H1 (cell line): ENCODE measurements around the gene ERICH2. TPM values are rescaled to one million over a fixed set of nuclear protein-coding genes. Genes with fewer than 3 reads are reported as not detected.

Source experiments
- CTCF ChIA-PET: fragments of 300-600 bp; sonication (Branson Sonifier 250); formaldehyde crosslinking; loops from one replicate; lab custom pipeline; 2021; ENCODE audit not compliant: partially characterized antibody; lab: Charles Lee
- POLR2A ChIA-PET: fragments of 300-600 bp; sonication (Branson Sonifier 250); formaldehyde crosslinking; loops from one replicate; lab custom pipeline; 2021; ENCODE audit warnings: inconsistent platforms; ENCODE audit not compliant: partially characterized antibody; lab: Charles Lee
- DNase-seq, 2 experiments: peaks; one replicate each; pipeline versions ENCODE4 v3.0.0 to v3.0.0-alpha.2; 2010 to 2022; ENCODE audit warnings: low spot score in 2 of 2, low read depth in 1 of 2, mixed read lengths in 1 of 2
- FAIRE-seq: peaks from 2 replicates; lab custom pipeline; 2011; peaks lifted over from hg19 to GRCh38; lab: Jason Lieb, UNC
- H2AFZ ChIP-seq: 2 replicates; pipeline ENCODE4 v1.8.1; 2012; ENCODE audit warnings: low read length, inconsistent platforms
- H2AK5ac ChIP-seq: 2 replicates; pipeline ENCODE4 v1.6.1; 2013; ENCODE audit warnings: low read depth, low read length
- H2BK120ac ChIP-seq: replicated peaks from 2 replicates; pipeline ENCODE3; 2013; ENCODE audit warnings: low read depth, low read length, inconsistent platforms
- H2BK12ac ChIP-seq: 2 replicates; pipeline ENCODE4 v1.6.1; 2013; ENCODE audit warnings: low read depth, low read length
- H2BK15ac ChIP-seq: 2 replicates; pipeline ENCODE4 v1.6.1; 2013; ENCODE audit warnings: low read length
- H2BK20ac ChIP-seq: 2 replicates; pipeline ENCODE4 v1.6.1; 2013; ENCODE audit warnings: low read length
- H2BK5ac ChIP-seq: 2 replicates; pipeline ENCODE4 v1.6.1; 2013; ENCODE audit warnings: low read depth, low read length
- H3K14ac ChIP-seq: 2 replicates; pipeline ENCODE4 v1.6.1; 2013; ENCODE audit warnings: inconsistent platforms; ENCODE audit not compliant: insufficient read length
- H3K18ac ChIP-seq: 2 replicates; pipeline ENCODE4 v1.6.1; 2013; ENCODE audit warnings: low read length; ENCODE audit errors: extremely low read depth
- H3K23ac ChIP-seq: 2 replicates; pipeline ENCODE4 v1.6.1; 2013; ENCODE audit warnings: inconsistent platforms; ENCODE audit not compliant: insufficient read length
- H3K23me2 ChIP-seq: 2 replicates; pipeline ENCODE4 v1.6.1; 2013; ENCODE audit warnings: low read depth, low read length
- H3K27ac ChIP-seq: 2 replicates; pipeline ENCODE4 v1.6.1; 2011; ENCODE audit warnings: low read depth, low read length, inconsistent platforms
- H3K27me3 ChIP-seq, 4 experiments: replicated peaks in 1 of 4; 1 replicate in 1 of 4; 2 replicates in 3 of 4; pipeline versions ENCODE4 v1.6.1 to v1.8.1; 2011 to 2013; ENCODE audit warnings: low read length in 3 of 4, mild to moderate bottlenecking in 3 of 4, inconsistent platforms in 2 of 4, mixed read lengths in 2 of 4, moderate library complexity in 1 of 4; ENCODE audit not compliant: control insufficient read depth in 3 of 4, insufficient read depth in 3 of 4; ENCODE audit errors: extremely low read depth in 1 of 4
- H3K36me3 ChIP-seq, 4 experiments: 2 replicates each; pipeline versions ENCODE4 v1.6.1 to v1.8.1; 2011 to 2013; ENCODE audit warnings: mild to moderate bottlenecking in 4 of 4, low read length in 3 of 4, moderate library complexity in 2 of 4, control low read depth in 1 of 4, inconsistent platforms in 1 of 4; ENCODE audit not compliant: insufficient read depth in 4 of 4, control insufficient read depth in 2 of 4
- H3K4ac ChIP-seq: replicated peaks from 2 replicates; pipeline ENCODE3; 2013; ENCODE audit warnings: low read length, low read depth, mixed read lengths, inconsistent platforms; ENCODE audit not compliant: insufficient read length
- H3K4me1 ChIP-seq, 4 experiments: replicated peaks in 1 of 4; 1 replicate in 1 of 4; 2 replicates in 3 of 4; pipeline versions ENCODE4 v1.6.1 to v1.8.1; 2011 to 2013; ENCODE audit warnings: low read length in 3 of 4, inconsistent platforms in 2 of 4, mixed read lengths in 1 of 4; ENCODE audit not compliant: insufficient read depth in 4 of 4, control insufficient read depth in 3 of 4
- H3K4me2 ChIP-seq, 2 experiments: 2 replicates each; pipeline versions ENCODE4 v1.6.1 to v1.8.1; 2011 to 2013; ENCODE audit warnings: low read depth in 2 of 2, low read length in 2 of 2, control low read depth in 1 of 2, inconsistent platforms in 1 of 2, mild to moderate bottlenecking in 1 of 2; ENCODE audit not compliant: insufficient read depth in 1 of 2
- H3K4me3 ChIP-seq, 4 experiments: fragments of 200-600, 300-600 bp in 1 of 4; sonication (generic), shearing (Covaris generic), sonication (Bioruptor Twin) in 1 of 4; 2 replicates each; pipeline versions ENCODE4 v1.5.1 to v1.8.1; 2011 to 2016; ENCODE audit warnings: low read length in 4 of 4, low read depth in 3 of 4, control low read depth in 2 of 4, inconsistent platforms in 2 of 4, mild to moderate bottlenecking in 2 of 4, mixed read lengths in 1 of 4, moderate library complexity in 1 of 4; ENCODE audit not compliant: insufficient read depth in 2 of 4; ENCODE audit errors: extremely low read depth in 1 of 4
- H3K56ac ChIP-seq: replicated peaks from 2 replicates; pipeline ENCODE3; 2013; ENCODE audit warnings: low read depth, mild to moderate bottlenecking, mixed read lengths, low read length, inconsistent platforms; ENCODE audit not compliant: insufficient read length
- H3K79me1 ChIP-seq: 2 replicates; pipeline ENCODE4 v1.6.1; 2013; ENCODE audit warnings: low read depth, low read length, control low read depth
- H3K79me2 ChIP-seq, 2 experiments: 2 replicates each; pipeline versions ENCODE4 v1.6.1 to v1.8.1; 2012 to 2013; ENCODE audit warnings: low read length in 2 of 2, mild to moderate bottlenecking in 2 of 2, inconsistent platforms in 1 of 2; ENCODE audit not compliant: insufficient read depth in 2 of 2, control insufficient read depth in 1 of 2
- H3K9ac ChIP-seq, 4 experiments: replicated peaks in 1 of 4; 1 replicate in 1 of 4; 2 replicates in 3 of 4; pipeline versions ENCODE4 v1.6.1 to v1.8.1; 2011 to 2013; ENCODE audit warnings: low read depth in 3 of 4, low read length in 3 of 4, control low read depth in 2 of 4, mild to moderate bottlenecking in 2 of 4, moderate library complexity in 2 of 4, inconsistent platforms in 1 of 4; ENCODE audit errors: extremely low read depth in 1 of 4
- H3K9me3 ChIP-seq, 2 experiments: 2 replicates each; pipeline versions ENCODE4 v1.6.1 to v1.8.1; 2012 to 2013; ENCODE audit warnings: mild to moderate bottlenecking in 2 of 2, moderate library complexity in 2 of 2, control low read depth in 1 of 2, inconsistent platforms in 1 of 2, low read depth in 1 of 2, low read length in 1 of 2, mixed read lengths in 1 of 2; ENCODE audit not compliant: insufficient read depth in 2 of 2
- H4K20me1 ChIP-seq, 2 experiments: replicated peaks in 1 of 2; 2 replicates each; pipeline versions ENCODE3 to v1.8.1; 2011 to 2013; ENCODE audit warnings: inconsistent platforms in 2 of 2, low read length in 2 of 2, mild to moderate bottlenecking in 1 of 2; ENCODE audit not compliant: insufficient read depth in 2 of 2, control insufficient read depth in 1 of 2
- H4K5ac ChIP-seq: 2 replicates; pipeline ENCODE4 v1.6.1; 2013; ENCODE audit warnings: low read length, low read depth, mixed read lengths, inconsistent platforms; ENCODE audit not compliant: insufficient read length
- H4K8ac ChIP-seq: 2 replicates; pipeline ENCODE4 v1.8.0; 2013; ENCODE audit warnings: mild to moderate bottlenecking, moderate library complexity, low read length, inconsistent platforms; ENCODE audit not compliant: insufficient read depth; ENCODE audit errors: extremely low read depth
- H4K91ac ChIP-seq: replicated peaks from 2 replicates; pipeline ENCODE3; 2013; ENCODE audit warnings: low read length, mixed read lengths, inconsistent platforms; ENCODE audit not compliant: insufficient read length
- ASH2L ChIP-seq: fragments of 200-600, 300-600 bp; sonication (generic); IDR thresholded peaks from one replicate; pipeline ENCODE4 v1.7.1; 2017; ENCODE audit warnings: low read length
- ATF3 ChIP-seq: IDR thresholded peaks from 2 replicates; pipeline ENCODE4 v1.6.1; 2011; ENCODE audit warnings: low read depth, mild to moderate bottlenecking, low read length; ENCODE audit not compliant: insufficient read depth
- CHD1 ChIP-seq: IDR thresholded peaks from 2 replicates; pipeline ENCODE4 v1.6.1; 2012; ENCODE audit warnings: low read depth, low read length, improper control_type of control experiment
- EP300 ChIP-seq, 2 experiments: IDR thresholded peaks; 1 replicate in 1 of 2; 2 replicates in 1 of 2; pipeline ENCODE4 v1.6.1; 2011 to 2012; ENCODE audit warnings: low read depth in 2 of 2, low read length in 2 of 2, mild to moderate bottlenecking in 2 of 2, borderline replicate concordance in 1 of 2, inconsistent platforms in 1 of 2, moderate library complexity in 1 of 2
- HDAC6 ChIP-seq: IDR thresholded peaks from one replicate; pipeline ENCODE4 v1.7.1; 2012; ENCODE audit warnings: low read depth, mild to moderate bottlenecking, inconsistent platforms, low read length, moderate library complexity
- JUN ChIP-seq: IDR thresholded peaks from 2 replicates; pipeline ENCODE4 v1.6.1; 2011; ENCODE audit warnings: low read depth, mild to moderate bottlenecking, improper control_type of control experiment, low read length
- KDM5A ChIP-seq: fragments of 200-600 bp; IDR thresholded peaks from 2 replicates; pipeline ENCODE4 v1.7.1; 2012; ENCODE audit warnings: mild to moderate bottlenecking, low read length, inconsistent platforms, mixed read lengths
- MAX ChIP-seq: IDR thresholded peaks from 2 replicates; pipeline ENCODE4 v1.6.1; 2012; ENCODE audit warnings: inconsistent platforms
- RAD21 ChIP-seq, 2 experiments: IDR thresholded peaks in 1 of 2; conservative IDR thresholded peaks in 1 of 2; 2 replicates each; pipeline ENCODE4 v1.6.1; 2011; ENCODE audit warnings: low read depth in 2 of 2, low read length in 2 of 2, improper control_type of control experiment in 1 of 2, inconsistent platforms in 1 of 2, mild to moderate bottlenecking in 1 of 2, moderate library complexity in 1 of 2
- SIN3A ChIP-seq, 2 experiments: IDR thresholded peaks in 1 of 2; conservative IDR thresholded peaks in 1 of 2; 2 replicates each; pipeline ENCODE4 v1.6.1; 2011 to 2012; ENCODE audit warnings: low read length in 2 of 2, improper control_type of control experiment in 1 of 2, low read depth in 1 of 2, mild to moderate bottlenecking in 1 of 2
- SIRT6 ChIP-seq: IDR thresholded peaks from one replicate; pipeline ENCODE4 v1.7.1; 2012; ENCODE audit warnings: low read length, inconsistent platforms
- TAF1 ChIP-seq: IDR thresholded peaks from 2 replicates; pipeline ENCODE4 v1.6.1; 2011; ENCODE audit warnings: mild to moderate bottlenecking, low read depth, low read length
- TBP ChIP-seq: IDR thresholded peaks from 2 replicates; pipeline ENCODE4 v1.6.1; 2011; ENCODE audit warnings: low read depth, low read length, improper control_type of control experiment
- TCF12 ChIP-seq: IDR thresholded peaks from 2 replicates; pipeline ENCODE4 v1.6.1; 2011; ENCODE audit warnings: low read depth, mild to moderate bottlenecking, low read length
- WGBS, 2 experiments: shearing (Covaris generic) in 1 of 2; methylation state at CpG; one replicate each; pipeline versions ENCODE4 v1.1.6 to v1.1.7; 2013 to 2015; ENCODE audit warnings: low lambda C conversion rate in 2 of 2, mixed read lengths in 2 of 2, inconsistent platforms in 1 of 2, low coverage in 1 of 2, missing lambda C conversion rate in 1 of 2; ENCODE audit not compliant: insufficient replicate concordance in 2 of 2, insufficient coverage in 1 of 2, insufficient read length in 1 of 2; ENCODE audit errors: extremely low coverage in 1 of 2, missing lambda C conversion rate in 1 of 2; 5-methylcytosine and 5-hydroxymethylcytosine counted together
- polyA plus RNA-seq, 7 experiments: library from polyadenylated mRNA; depleted of rRNA in 3 of 7; stranded (reverse) in 5 of 7; unstranded in 2 of 7; fragments of >200 nt in 5 of 7; fragments of 200-250 nt in 2 of 7; gene quantifications; 1 replicate in 5 of 7; 2 replicates in 1 of 7; 4 replicates in 1 of 7; pipeline versions ENCODE4 v1.2.1 to v1.2.3, GENCODE V29; 2011 to 2013; ENCODE audit warnings: missing spikeins in 2 of 7, mixed read lengths in 2 of 7
- total RNA-seq: library from RNA; stranded (reverse); fragmentation: NEBNext Ultra II Directional; extraction: Animal tissue kit (Norgen Biotek cat#: 25700); gene quantifications from 2 replicates; pipeline ENCODE4 v1.2.1, GENCODE V29; 2021

ERICH2 gene
- total and polyA plus RNA-seq, 2 of the 8 experiments (the other 6 are each of a cell fraction or from before 2014, with no cell fraction given), result 0.20 to 2.1 TPM

- CTCF ChIA-PET, result interaction anchor here (0.7 to 9.4 kb wide), 3 partner anchors 25 to 438 kb away, joined by 3 to 94 read pairs (median 3); no protein-coding TSS in a partner anchor
- Histone ChIP-seq H3K14ac (no peak overlapping the region), H3K79me2 (no peaks in the 10 kb centered on the region), H4K8ac (no peak overlapping the region), H2BK5ac (no peak overlapping the region), H3K23ac (no peak overlapping the region), H3K4me1 (no peaks in the 10 kb centered on the region), H3K56ac (no peak overlapping the region), H3K79me1 (no peaks in the 10 kb centered on the region), H3K27me3 (peaks cover 0 to 2% (median 0%) of the 10 kb centered on the region in 4 experiments; a peak in 1 of 7 replicates), H3K4me2 (no peak overlapping the region), H2BK12ac (no peak overlapping the region), H3K18ac (no peak overlapping the region), H4K91ac (no peak overlapping the region), H2BK20ac (no peak overlapping the region), H4K5ac (no peak overlapping the region), H3K36me3 (no peaks in the 10 kb centered on the region; a peak in 1 of 8 replicates), H2AK5ac (no peak overlapping the region), H2BK120ac (no peak overlapping the region), H4K20me1 (no peaks in the 10 kb centered on the region), H3K23me2 (no peaks in the 10 kb centered on the region), H3K9me3 (no peaks in the 10 kb centered on the region), H3K4me3 (no peak overlapping the region), H2AFZ (no peak overlapping the region), H3K27ac (no peak overlapping the region), H3K4ac (no peak overlapping the region), H2BK15ac (no peak overlapping the region), H3K9ac (no peak overlapping the region)
- DNase-seq (no peak), FAIRE-seq (no peak)
- 85% methylated on average over 4 of the region's 4 CpGs; no CpG with 5 or more reads in 1 of the 2 experiments for WGBS, 2 experiments
- POLR2A ChIA-PET, result no interaction called here
- TF ChIP-seq RAD21 (IDR thresholded peaks at IDR 0.05 in 1 of 2, conservative IDR thresholded peaks at IDR 0.05 in 1 of 2; ENCODE audit: low read depth in 2 of 2, low read length in 2 of 2) (no peak), JUN (no peak), KDM5A (no peak), SIN3A (conservative IDR thresholded peaks at IDR 0.05 in 1 of 2, IDR thresholded peaks at IDR 0.05 in 1 of 2; ENCODE audit: low read depth in 1 of 2, low read length in 2 of 2) (no peak), TBP (no peak), ATF3 (no peak), TAF1 (no peak), EP300 (IDR thresholded peaks at IDR 0.05; ENCODE audit: borderline replicate concordance in 1 of 2, low read depth in 2 of 2, low read length in 2 of 2) (no peak), ASH2L (no peak), HDAC6 (no peak), MAX (no peak), SIRT6 (no peak), CHD1 (no peak), TCF12 (no peak)
Measured at GRCh38 chr2:170847716-170848115, 77.5 kb downstream of the ERICH2 start.
